CD14-positive monocyte (primary cell): ENCODE results near the gene NDE1. TPM values are rescaled to one million over a fixed set of nuclear protein-coding genes. Genes with fewer than 3 reads are reported as not detected.
A peak's percentile ranks its signal among the peaks of the same experiment; 100 is the strongest.

Experiments used
- DNase-seq, 3 donors: peaks; one replicate each; pipeline ENCODE4 v3.0.0-alpha.2; 2011 to 2022
- H2AFZ ChIP-seq: 2 replicates; pipeline ENCODE4 v1.6.0; 2012; ENCODE audit warnings: mild to moderate bottlenecking, low read depth, low read length, inconsistent platforms; ENCODE audit not compliant: insufficient read depth, poor library complexity, severe bottlenecking
- H3K27ac ChIP-seq, 2 donors: 1 replicate in 1 of 2; 2 replicates in 1 of 2; pipeline ENCODE4 v1.5.1; 2012 to 2013; ENCODE audit warnings: low read length in 2 of 2, control low read depth in 1 of 2, inconsistent platforms in 1 of 2, low read depth in 1 of 2, mild to moderate bottlenecking in 1 of 2
- H3K27me3 ChIP-seq, 2 donors: one replicate each; pipeline versions ENCODE4 v1.6.0 to v1.6.1; 2011 to 2013; ENCODE audit warnings: low read length in 2 of 2; ENCODE audit not compliant: control insufficient read depth in 2 of 2, insufficient read depth in 2 of 2
- H3K36me3 ChIP-seq, 2 donors: replicated peaks in 1 of 2; 1 replicate in 1 of 2; 2 replicates in 1 of 2; pipeline versions ENCODE4 v1.5.1 to v1.6.1; 2012 to 2013; ENCODE audit warnings: low read length in 2 of 2, control low read depth in 1 of 2, inconsistent platforms in 1 of 2, mild to moderate bottlenecking in 1 of 2; ENCODE audit not compliant: insufficient read depth in 2 of 2, control insufficient read depth in 1 of 2
- H3K4me1 ChIP-seq, 2 donors: 1 replicate in 1 of 2; 2 replicates in 1 of 2; pipeline versions ENCODE4 v1.5.1 to v1.6.1; 2012 to 2013; ENCODE audit warnings: low read length in 2 of 2, control low read depth in 1 of 2, inconsistent platforms in 1 of 2, mild to moderate bottlenecking in 1 of 2, moderate library complexity in 1 of 2; ENCODE audit not compliant: insufficient read depth in 2 of 2, control insufficient read depth in 1 of 2
- H3K4me2 ChIP-seq: replicated peaks from 2 replicates; pipeline ENCODE3; 2012; ENCODE audit warnings: low read length, moderate library complexity, mild to moderate bottlenecking; ENCODE audit not compliant: poor library complexity, severe bottlenecking; ENCODE audit errors: extremely low read depth
- H3K4me3 ChIP-seq, 3 experiments: fragments of 200-600 bp in 1 of 3; sonication (generic) in 1 of 3; replicated peaks in 1 of 3; 1 replicate in 2 of 3; 2 replicates in 1 of 3; pipeline ENCODE4 v1.5.1; 2011 to 2013; ENCODE audit warnings: low read length in 3 of 3, mild to moderate bottlenecking in 3 of 3, control low read depth in 2 of 3, low read depth in 2 of 3, inconsistent platforms in 1 of 3, moderate library complexity in 1 of 3
- H3K79me2 ChIP-seq: 2 replicates; pipeline ENCODE4 v1.6.0; 2012; ENCODE audit warnings: mild to moderate bottlenecking, control low read depth, inconsistent platforms, low read length, moderate library complexity; ENCODE audit not compliant: insufficient read depth
- H3K9ac ChIP-seq: 2 replicates; pipeline ENCODE4 v1.6.0; 2017; ENCODE audit warnings: low read length, mild to moderate bottlenecking; ENCODE audit not compliant: insufficient read depth, poor library complexity, severe bottlenecking
- H3K9me3 ChIP-seq, 2 donors: replicated peaks in 1 of 2; 1 replicate in 1 of 2; 2 replicates in 1 of 2; pipeline versions ENCODE4 v1.5.1 to v1.6.1; 2012 to 2013; ENCODE audit warnings: low read length in 2 of 2, control low read depth in 1 of 2; ENCODE audit not compliant: control insufficient read depth in 1 of 2, insufficient read depth in 1 of 2
- H4K20me1 ChIP-seq: 2 replicates; pipeline ENCODE4 v1.6.0; 2012; ENCODE audit warnings: mild to moderate bottlenecking, low read length, control low read depth, moderate library complexity; ENCODE audit not compliant: insufficient read depth
- H3K27ac Mint-ChIP-seq, 7 donors: one replicate each; pipeline ENCODE4 v1.8.0; 2020; ENCODE audit warnings: mild to moderate bottlenecking in 7 of 7, mixed read lengths in 7 of 7, moderate library complexity in 6 of 7, inconsistent platforms in 2 of 7
- H3K27me3 Mint-ChIP-seq, 3 donors: one replicate each; pipeline ENCODE4 v1.8.0; 2021 to 2022; ENCODE audit warnings: low read depth in 3 of 3, mild to moderate bottlenecking in 3 of 3, mixed read lengths in 3 of 3, moderate library complexity in 3 of 3, inconsistent platforms in 1 of 3
- H3K36me3 Mint-ChIP-seq, 2 donors: one replicate each; pipeline ENCODE4 v1.8.0; 2020; ENCODE audit warnings: mixed read lengths in 2 of 2, inconsistent platforms in 1 of 2, mild to moderate bottlenecking in 1 of 2
- H3K4me1 Mint-ChIP-seq: one replicate; pipeline ENCODE4 v1.8.0; 2020; ENCODE audit warnings: mild to moderate bottlenecking, mixed read lengths
- H3K4me3 Mint-ChIP-seq, 2 donors: one replicate each; pipeline ENCODE4 v1.8.0; 2020; ENCODE audit warnings: mild to moderate bottlenecking in 2 of 2, mixed read lengths in 2 of 2, moderate library complexity in 1 of 2
- H3K9me3 Mint-ChIP-seq, 7 donors: one replicate each; pipeline ENCODE4 v1.8.0; 2020 to 2022; ENCODE audit warnings: mixed read lengths in 7 of 7, mild to moderate bottlenecking in 6 of 7, moderate library complexity in 6 of 7, inconsistent platforms in 2 of 7
- CTCF ChIP-seq: fragments of 200-600 bp; IDR thresholded peaks from one replicate; pipeline ENCODE4 v1.8.0; 2022; ENCODE audit warnings: antibody characterized with exemption, mild to moderate bottlenecking
- WGBS: methylation state at CpG from one replicate; pipeline ENCODE4 v1.1.5; 2013; ENCODE audit warnings: missing lambda C conversion rate; ENCODE audit not compliant: insufficient coverage; 5-methylcytosine and 5-hydroxymethylcytosine counted together
- intact Hi-C, 2 donors: fragments of 100-400 bp; cut with micrococcal nuclease; formaldehyde crosslinking; loops; one replicate each; pipeline versions ENCODE4 v1.15.0 to v1.15.1; 2023
- polyA plus RNA-seq, 3 donors: library from polyadenylated mRNA; depleted of rRNA in 1 of 3; unstranded in 2 of 3; stranded (reverse) in 1 of 3; fragments of 300-500 nt in 2 of 3; fragments of >200 nt in 1 of 3; fragmentation: Illumina TruSeq in 2 of 3; gene quantifications; 1 replicate in 2 of 3; 2 replicates in 1 of 3; pipeline ENCODE4 v1.2.3, GENCODE V29; 2012 to 2021

Gene NDE1
- polyA plus RNA-seq, 3 donors = 26.0 to 47.8 (median 28.0) TPM

GRCh38 chr16:15635926-15636325 is 14.1 kb upstream of the NDE1 start:
- Histone ChIP-seq H3K4me1 (peaks cover 0 to 11% of the 10 kb centered on the region in 2 donors), H3K79me2 (peaks cover 62% of the 10 kb centered on the region)

GRCh38 chr16:15636392-15636873 is 13.6 kb upstream of the NDE1 start:
- no peak for TF ChIP-seq CTCF
- H3K4me2 ChIP-seq = no peak overlapping the region
- H3K4me1 Mint-ChIP-seq = peaks cover 16% of the 10 kb centered on the region
- H3K36me3 ChIP-seq = peaks cover 74 to 79% of the 10 kb centered on the region in 2 donors
- H3K4me3 ChIP-seq = no peak overlapping the region
- H3K27me3 Mint-ChIP-seq = no peaks in the 10 kb centered on the region
- no peaks in the 10 kb centered on the region for H3K9me3 ChIP-seq
- no peak overlapping the region for H2AFZ ChIP-seq
- peak overlapping the region in 5 of 7 donors; percentile 14 to 82 (median 47) for H3K27ac Mint-ChIP-seq
- no peak for DNase-seq
- no peak overlapping the region for H3K9ac ChIP-seq
- peak overlapping the region in 1 of 2 donors; percentile 16 for H3K4me3 Mint-ChIP-seq
- H3K27me3 ChIP-seq = no peaks in the 10 kb centered on the region
- peaks cover 67% of the 10 kb centered on the region for H4K20me1 ChIP-seq
- no peaks in the 10 kb centered on the region for H3K9me3 Mint-ChIP-seq
- peaks cover 67% of the 10 kb centered on the region for H3K79me2 ChIP-seq
- intact Hi-C loops = loop anchor here in 1 of 2 donors (10.0 kb wide), 1 partner anchor 58 kb away; no protein-coding TSS in a partner anchor
- peak overlapping the region in 1 of 2 donors; percentile 65 for H3K27ac ChIP-seq
- H3K36me3 Mint-ChIP-seq = peaks cover 77 to 89% of the 10 kb centered on the region in 2 donors
- H3K4me1 ChIP-seq = peaks cover 2 to 16% of the 10 kb centered on the region in 2 donors

More at GRCh38 chr16:15635926-15636325, 14.1 kb upstream of the NDE1 start:
- H3K4me2 ChIP-seq = no peak overlapping the region
- Mint-ChIP-seq H3K27me3 (no peaks in the 10 kb centered on the region), H3K4me3 (no peak overlapping the region), H3K36me3 (peaks cover 77 to 89% of the 10 kb centered on the region in 2 donors), H3K9me3 (no peaks in the 10 kb centered on the region), H3K27ac (peak overlapping the region in 4 of 7 donors; percentile 27 to 82 (median 40)), H3K4me1 (peaks cover 12% of the 10 kb centered on the region)
- no peak overlapping the region for H3K4me3 ChIP-seq
- H3K9me3 ChIP-seq = no peaks in the 10 kb centered on the region
- H3K27ac ChIP-seq = peak overlapping the region in 1 of 2 donors; percentile 65
- TF ChIP-seq CTCF = no peak
- H4K20me1 ChIP-seq = peaks cover 62% of the 10 kb centered on the region
- H3K36me3 ChIP-seq = peaks cover 79 to 84% of the 10 kb centered on the region in 2 donors
- intact Hi-C loops = loop anchor here in 1 of 2 donors (10.0 kb wide), 1 partner anchor 59 kb away; no protein-coding TSS in a partner anchor
- no peak for DNase-seq
- no peaks in the 10 kb centered on the region for H3K27me3 ChIP-seq
- H3K9ac ChIP-seq = no peak overlapping the region
- no peak overlapping the region for H2AFZ ChIP-seq
- WGBS = 100% methylated on average over 2 of the region's 9 CpGs
